Measurements from ENCODE around the gene DDX42.

The DDX42 gene

DNA sequence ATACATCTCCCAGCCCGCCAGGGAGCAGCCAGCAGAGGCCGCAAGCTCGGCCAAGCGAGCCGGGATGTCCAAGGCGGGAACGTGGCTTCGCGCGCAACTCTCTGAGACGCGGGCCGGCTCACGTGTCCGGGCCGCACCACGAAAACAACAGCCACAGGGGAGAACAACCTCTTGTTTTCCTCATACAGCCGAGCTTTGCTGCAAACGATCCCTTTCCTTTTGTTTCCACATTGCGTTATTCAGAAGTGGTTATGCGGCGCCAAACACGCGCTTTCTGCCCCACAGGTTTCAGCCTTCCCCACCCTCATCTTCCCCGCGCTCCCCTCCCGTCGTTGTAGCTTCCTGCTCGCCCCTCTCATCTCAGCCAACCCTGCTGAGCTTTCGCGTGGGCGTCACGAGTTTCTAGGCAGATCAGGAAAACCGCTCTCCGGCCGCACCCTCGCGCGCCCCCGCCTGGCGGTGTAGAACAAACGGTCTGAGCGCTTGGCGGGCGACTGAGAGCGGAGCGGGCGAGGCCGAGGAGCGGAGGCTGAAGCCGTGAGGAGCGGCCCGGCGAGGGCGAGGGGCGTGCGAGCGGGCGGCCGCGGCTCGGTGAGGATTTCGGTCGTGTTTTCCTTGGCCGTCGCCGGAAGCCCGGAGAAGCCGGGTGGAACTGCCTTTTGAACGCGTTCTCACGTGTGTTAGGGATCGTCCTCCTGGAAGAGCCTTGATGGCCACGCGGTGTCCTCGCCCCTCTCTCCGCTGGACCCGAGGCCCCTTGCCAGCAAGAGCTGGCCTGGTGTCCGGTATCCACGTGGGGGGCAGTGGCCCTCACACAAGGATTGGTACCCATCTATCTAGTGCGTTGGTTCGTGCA, 75.1 kb downstream of the DDX42 start:
- H3K27me3 ChIP-seq (ENCODE audit: insufficient read depth, low read length, poor library complexity) = no peaks in the 10 kb centered on the region
- H3K27ac ChIP-seq (ENCODE audit: low read length) = no peak overlapping the region
- H4K20me1 ChIP-seq (ENCODE audit: insufficient read depth, low read length) = no peaks in the 10 kb centered on the region
- H2AFZ ChIP-seq (ENCODE audit: low read depth, low read length) = no peak overlapping the region
- no peak for TF ChIP-seq EZH2 (IDR thresholded peaks at IDR 0.05; ENCODE audit: borderline replicate concordance, low read depth, low read length, severe bottlenecking)
- TF ChIP-seq, protein P1, sequence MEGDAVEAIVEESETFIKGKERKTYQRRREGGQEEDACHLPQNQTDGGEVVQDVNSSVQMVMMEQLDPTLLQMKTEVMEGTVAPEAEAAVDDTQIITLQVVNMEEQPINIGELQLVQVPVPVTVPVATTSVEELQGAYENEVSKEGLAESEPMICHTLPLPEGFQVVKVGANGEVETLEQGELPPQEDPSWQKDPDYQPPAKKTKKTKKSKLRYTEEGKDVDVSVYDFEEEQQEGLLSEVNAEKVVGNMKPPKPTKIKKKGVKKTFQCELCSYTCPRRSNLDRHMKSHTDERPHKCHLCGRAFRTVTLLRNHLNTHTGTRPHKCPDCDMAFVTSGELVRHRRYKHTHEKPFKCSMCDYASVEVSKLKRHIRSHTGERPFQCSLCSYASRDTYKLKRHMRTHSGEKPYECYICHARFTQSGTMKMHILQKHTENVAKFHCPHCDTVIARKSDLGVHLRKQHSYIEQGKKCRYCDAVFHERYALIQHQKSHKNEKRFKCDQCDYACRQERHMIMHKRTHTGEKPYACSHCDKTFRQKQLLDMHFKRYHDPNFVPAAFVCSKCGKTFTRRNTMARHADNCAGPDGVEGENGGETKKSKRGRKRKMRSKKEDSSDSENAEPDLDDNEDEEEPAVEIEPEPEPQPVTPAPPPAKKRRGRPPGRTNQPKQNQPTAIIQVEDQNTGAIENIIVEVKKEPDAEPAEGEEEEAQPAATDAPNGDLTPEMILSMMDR (IDR thresholded peaks at IDR 0.05; ENCODE audit: borderline replicate concordance, extremely low read depth, low read length, poor library complexity, severe bottlenecking) = no peak
- H3K9ac ChIP-seq (ENCODE audit: low read depth, low read length) = no peak overlapping the region
- no peak for ATAC-seq (ENCODE audit: insufficient read depth, low read depth)
- no peaks in the 10 kb centered on the region for H3K79me2 ChIP-seq (ENCODE audit: insufficient read depth, low read length)
- peaks cover 3% of the 10 kb centered on the region; the same call in 1 of the 2 replicates for H3K4me1 ChIP-seq (ENCODE audit: insufficient read depth, low read length)
- DNase-seq = no peak
- H3K36me3 ChIP-seq (ENCODE audit: insufficient read depth, low read length) = no peaks in the 10 kb centered on the region
- no peaks in the 10 kb centered on the region for H3K9me3 ChIP-seq (ENCODE audit: insufficient read depth, low read length, severe bottlenecking)
- no peak overlapping the region for H3K4me2 ChIP-seq (ENCODE audit: insufficient read depth, low read length)
- no peak overlapping the region for H3K4me3 ChIP-seq (ENCODE audit: low read depth in 1 of 2, low read length in 2 of 2)

DNA sequence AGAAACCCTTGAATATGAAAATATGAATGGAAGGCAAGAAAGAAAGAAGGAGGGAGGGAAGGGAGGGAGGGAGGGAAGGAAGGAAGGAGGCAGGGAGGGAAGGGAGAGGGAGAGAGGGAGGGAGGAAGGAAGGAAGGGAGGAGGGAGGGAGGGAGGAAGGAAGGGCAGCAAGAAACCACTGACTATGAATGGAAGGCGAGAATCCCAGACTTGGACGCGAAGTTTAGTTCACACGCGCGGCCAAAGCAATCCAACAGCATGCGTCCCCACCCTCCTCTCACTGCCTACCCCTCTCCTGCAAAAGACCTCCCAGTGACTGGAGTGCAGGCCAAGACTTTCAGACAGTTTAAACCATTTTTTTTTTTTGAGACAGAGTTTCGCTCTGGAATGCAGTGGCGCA, 76.4 kb downstream of the DDX42 start:
- TF ChIP-seq, protein P1 (IDR thresholded peaks at IDR 0.05; ENCODE audit: borderline replicate concordance, extremely low read depth, low read length, poor library complexity, severe bottlenecking) = no peak
- TF ChIP-seq EZH2 (IDR thresholded peaks at IDR 0.05; ENCODE audit: borderline replicate concordance, low read depth, low read length, severe bottlenecking) = no peak
- no peak overlapping the region for H3K27ac ChIP-seq (ENCODE audit: low read length)
- H3K27me3 ChIP-seq (ENCODE audit: insufficient read depth, low read length, poor library complexity) = peaks cover 3% of the 10 kb centered on the region
- no peaks in the 10 kb centered on the region for H3K4me1 ChIP-seq (ENCODE audit: insufficient read depth, low read length)
- H3K9ac ChIP-seq (ENCODE audit: low read depth, low read length) = no peak overlapping the region
- no peak overlapping the region for H3K4me2 ChIP-seq (ENCODE audit: insufficient read depth, low read length)
- H3K79me2 ChIP-seq (ENCODE audit: insufficient read depth, low read length) = no peaks in the 10 kb centered on the region
- H2AFZ ChIP-seq (ENCODE audit: low read depth, low read length) = no peak overlapping the region
- no peaks in the 10 kb centered on the region for H3K9me3 ChIP-seq (ENCODE audit: insufficient read depth, low read length, severe bottlenecking)
- no peak overlapping the region for H3K4me3 ChIP-seq (ENCODE audit: low read depth in 1 of 2, low read length in 2 of 2)
- no peaks in the 10 kb centered on the region for H3K36me3 ChIP-seq (ENCODE audit: insufficient read depth, low read length)
- DNase-seq (no peak), ATAC-seq (ENCODE audit: insufficient read depth, low read depth) (no peak)
- no peaks in the 10 kb centered on the region for H4K20me1 ChIP-seq (ENCODE audit: insufficient read depth, low read length)

- Histone ChIP-seq H3K4me2 (ENCODE audit: insufficient read depth, low read length) (no peak overlapping the region), H4K20me1 (ENCODE audit: insufficient read depth, low read length) (no peaks in the 10 kb centered on the region), H3K27ac (ENCODE audit: low read length) (no peak overlapping the region), H2AFZ (ENCODE audit: low read depth, low read length) (no peak overlapping the region), H3K9ac (ENCODE audit: low read depth, low read length) (no peak overlapping the region), H3K27me3 (ENCODE audit: insufficient read depth, low read length, poor library complexity) (peaks cover 3% of the 10 kb centered on the region), H3K79me2 (ENCODE audit: insufficient read depth, low read length) (no peaks in the 10 kb centered on the region), H3K36me3 (ENCODE audit: insufficient read depth, low read length) (no peaks in the 10 kb centered on the region), H3K9me3 (ENCODE audit: insufficient read depth, low read length, severe bottlenecking) (no peaks in the 10 kb centered on the region), H3K4me1 (ENCODE audit: insufficient read depth, low read length) (no peaks in the 10 kb centered on the region), H3K4me3 (ENCODE audit: low read depth in 1 of 2, low read length in 2 of 2) (no peak overlapping the region)
- DNase-seq (no peak), ATAC-seq (ENCODE audit: insufficient read depth, low read depth) (no peak)
- TF ChIP-seq EZH2 (IDR thresholded peaks at IDR 0.05; ENCODE audit: borderline replicate concordance, low read depth, low read length, severe bottlenecking) = no peak
- TF ChIP-seq, protein P1 (IDR thresholded peaks at IDR 0.05; ENCODE audit: borderline replicate concordance, extremely low read depth, low read length, poor library complexity, severe bottlenecking) = no peak
Observed at GRCh38 chr17:63853260-63853659, 79.3 kb downstream of the DDX42 start.

Measured in DND-41 (cell line).